ENCODE results near the gene GAGE12E.
"Not testable (repeated sequence)": the region's sequence is repeated elsewhere in the genome, so short reads cannot be mapped to it uniquely, and the experiment has no call there.

- TF ChIP-seq, protein P1, sequence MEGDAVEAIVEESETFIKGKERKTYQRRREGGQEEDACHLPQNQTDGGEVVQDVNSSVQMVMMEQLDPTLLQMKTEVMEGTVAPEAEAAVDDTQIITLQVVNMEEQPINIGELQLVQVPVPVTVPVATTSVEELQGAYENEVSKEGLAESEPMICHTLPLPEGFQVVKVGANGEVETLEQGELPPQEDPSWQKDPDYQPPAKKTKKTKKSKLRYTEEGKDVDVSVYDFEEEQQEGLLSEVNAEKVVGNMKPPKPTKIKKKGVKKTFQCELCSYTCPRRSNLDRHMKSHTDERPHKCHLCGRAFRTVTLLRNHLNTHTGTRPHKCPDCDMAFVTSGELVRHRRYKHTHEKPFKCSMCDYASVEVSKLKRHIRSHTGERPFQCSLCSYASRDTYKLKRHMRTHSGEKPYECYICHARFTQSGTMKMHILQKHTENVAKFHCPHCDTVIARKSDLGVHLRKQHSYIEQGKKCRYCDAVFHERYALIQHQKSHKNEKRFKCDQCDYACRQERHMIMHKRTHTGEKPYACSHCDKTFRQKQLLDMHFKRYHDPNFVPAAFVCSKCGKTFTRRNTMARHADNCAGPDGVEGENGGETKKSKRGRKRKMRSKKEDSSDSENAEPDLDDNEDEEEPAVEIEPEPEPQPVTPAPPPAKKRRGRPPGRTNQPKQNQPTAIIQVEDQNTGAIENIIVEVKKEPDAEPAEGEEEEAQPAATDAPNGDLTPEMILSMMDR (IDR thresholded peaks at IDR 0.05) = not testable (repeated sequence)
- not testable (repeated sequence) for TF ChIP-seq EZH2 (IDR thresholded peaks at IDR 0.05; ENCODE audit: borderline replicate concordance, insufficient read depth, low read depth, low read length, poor library complexity, severe bottlenecking)
Measured at GRCh38 chrX:49541433-49541832, 9.7 kb upstream of the GAGE12E start, which contains the start of gene GAGE12D.
